ENCODE results near the gene OOSP1. TPM values are rescaled to one million over a fixed set of nuclear protein-coding genes. Genes with fewer than 3 reads are reported as not detected.

The OOSP1 gene
- total and polyA plus RNA-seq, 2 experiments from 2014 or later = 0.48 to 0.71 TPM

DNA sequence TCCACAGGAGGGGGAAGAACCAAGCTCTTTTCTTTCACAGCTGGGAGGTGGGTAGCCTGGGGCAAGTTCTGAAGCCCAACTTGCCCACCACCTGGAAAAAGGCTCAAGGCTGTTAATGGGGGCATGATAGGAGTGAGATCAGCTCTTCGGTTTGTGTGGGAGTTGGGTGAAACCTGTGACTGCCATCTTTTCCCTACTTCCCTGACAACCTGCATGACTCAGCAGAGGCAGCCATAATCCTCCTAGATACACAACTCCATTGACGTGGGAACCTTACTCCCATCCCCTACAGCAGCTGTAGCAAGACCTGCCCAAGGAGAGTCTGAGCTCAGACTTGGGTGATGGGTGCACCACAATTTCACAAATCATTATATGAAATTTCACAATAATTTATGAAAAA lies 65.5 kb downstream of the OOSP1 start:
- DNase-seq (ENCODE audit: low read depth in 1 of 2, low spot score in 1 of 2) = no peak
- TF ChIP-seq, protein P1, sequence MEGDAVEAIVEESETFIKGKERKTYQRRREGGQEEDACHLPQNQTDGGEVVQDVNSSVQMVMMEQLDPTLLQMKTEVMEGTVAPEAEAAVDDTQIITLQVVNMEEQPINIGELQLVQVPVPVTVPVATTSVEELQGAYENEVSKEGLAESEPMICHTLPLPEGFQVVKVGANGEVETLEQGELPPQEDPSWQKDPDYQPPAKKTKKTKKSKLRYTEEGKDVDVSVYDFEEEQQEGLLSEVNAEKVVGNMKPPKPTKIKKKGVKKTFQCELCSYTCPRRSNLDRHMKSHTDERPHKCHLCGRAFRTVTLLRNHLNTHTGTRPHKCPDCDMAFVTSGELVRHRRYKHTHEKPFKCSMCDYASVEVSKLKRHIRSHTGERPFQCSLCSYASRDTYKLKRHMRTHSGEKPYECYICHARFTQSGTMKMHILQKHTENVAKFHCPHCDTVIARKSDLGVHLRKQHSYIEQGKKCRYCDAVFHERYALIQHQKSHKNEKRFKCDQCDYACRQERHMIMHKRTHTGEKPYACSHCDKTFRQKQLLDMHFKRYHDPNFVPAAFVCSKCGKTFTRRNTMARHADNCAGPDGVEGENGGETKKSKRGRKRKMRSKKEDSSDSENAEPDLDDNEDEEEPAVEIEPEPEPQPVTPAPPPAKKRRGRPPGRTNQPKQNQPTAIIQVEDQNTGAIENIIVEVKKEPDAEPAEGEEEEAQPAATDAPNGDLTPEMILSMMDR (IDR thresholded peaks at IDR 0.05; ENCODE audit: low read depth, low read length) = no peak
- Histone ChIP-seq H3K27me3 (no peaks in the 10 kb centered on the region), H3K27ac (no peak overlapping the region), H3K4me3 (no peak overlapping the region), H3K9me3 (ENCODE audit: low read depth) (no peaks in the 10 kb centered on the region), H3K36me3 (no peaks in the 10 kb centered on the region), H3K4me1 (ENCODE audit: low read depth) (no peaks in the 10 kb centered on the region)

DNA sequence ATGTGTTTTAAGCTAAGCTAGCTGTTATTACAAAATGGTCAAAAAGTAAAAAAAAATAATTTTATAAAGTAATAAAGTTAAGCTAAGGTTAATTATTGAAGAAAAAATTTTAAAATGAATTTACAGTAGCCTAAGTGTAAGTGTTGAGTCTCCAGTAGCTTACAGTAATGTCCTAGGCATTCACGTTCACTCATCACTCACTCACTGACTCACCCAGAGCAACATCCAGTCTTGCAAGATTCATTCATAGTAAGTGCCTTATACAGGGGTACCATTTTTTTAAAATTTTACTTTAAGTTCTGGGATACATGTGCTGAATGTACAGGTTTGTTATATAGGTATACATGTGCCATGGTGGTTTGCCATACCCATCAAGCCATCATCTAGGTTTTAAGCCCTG lies 67.1 kb downstream of the OOSP1 start:
- H3K9me3 ChIP-seq (ENCODE audit: low read depth) = no peaks in the 10 kb centered on the region
- no peaks in the 10 kb centered on the region for H3K27me3 ChIP-seq
- no peaks in the 10 kb centered on the region for H3K36me3 ChIP-seq
- no peak overlapping the region for H3K27ac ChIP-seq
- H3K4me3 ChIP-seq = no peak overlapping the region
- no peak for DNase-seq (ENCODE audit: low read depth in 1 of 2, low spot score in 1 of 2)
- no peaks in the 10 kb centered on the region for H3K4me1 ChIP-seq (ENCODE audit: low read depth)
- TF ChIP-seq, protein P1 (IDR thresholded peaks at IDR 0.05; ENCODE audit: low read depth, low read length) = no peak

Other genes starting within 250 kb of the OOSP1 start
- not detected in 2 replicates for gene OR10V1, start 224.6 kb upstream of the OOSP1 start, total RNA-seq
- not detected in 2 replicates for gene OR10V1, start 224.6 kb upstream of the OOSP1 start, polyA plus RNA-seq
- gene STX3, start 183.1 kb upstream of the OOSP1 start, total RNA-seq = 32.5 and 42.3 TPM in 2 replicates
- 21.7 and 27.8 TPM in 2 replicates for gene STX3, start 183.1 kb upstream of the OOSP1 start, polyA plus RNA-seq
- gene MRPL16, start 127.7 kb upstream of the OOSP1 start, total RNA-seq = 73.1 and 73.8 TPM in 2 replicates
- 93.7 and 101 TPM in 2 replicates for gene MRPL16, start 127.7 kb upstream of the OOSP1 start, polyA plus RNA-seq
- 0.69 TPM in 1 of 2 replicates, not detected in the other for gene CBLIF, start 92.9 kb upstream of the OOSP1 start, total RNA-seq
- gene CBLIF, start 92.9 kb upstream of the OOSP1 start, polyA plus RNA-seq = not detected in 2 replicates
- not detected in 2 replicates for gene TCN1, start 71.9 kb upstream of the OOSP1 start, total RNA-seq
- gene TCN1, start 71.9 kb upstream of the OOSP1 start, polyA plus RNA-seq = not detected in 2 replicates
- gene OOSP3, start 59.6 kb upstream of the OOSP1 start, total RNA-seq = not detected in 2 replicates
- not detected in 2 replicates for gene OOSP3, start 59.6 kb upstream of the OOSP1 start, polyA plus RNA-seq
- gene OOSP4A, start 25.6 kb downstream of the OOSP1 start, total RNA-seq = not detected in 2 replicates
- gene OOSP4A, start 25.6 kb downstream of the OOSP1 start, polyA plus RNA-seq = not detected in 2 replicates
- not detected in 2 replicates for gene OOSP4B, start 78.7 kb downstream of the OOSP1 start, total RNA-seq
- gene OOSP4B, start 78.7 kb downstream of the OOSP1 start, polyA plus RNA-seq = not detected in 2 replicates
- not detected in 2 replicates for gene OOSP2, start 102.0 kb downstream of the OOSP1 start, total RNA-seq
- not detected in 2 replicates for gene OOSP2, start 102.0 kb downstream of the OOSP1 start, polyA plus RNA-seq
- gene MS4A3, start 118.2 kb downstream of the OOSP1 start, total RNA-seq = not detected in 2 replicates
- not detected in 2 replicates for gene MS4A3, start 118.2 kb downstream of the OOSP1 start, polyA plus RNA-seq
- not detected in 2 replicates for gene MS4A2, start 150.2 kb downstream of the OOSP1 start, total RNA-seq
- not detected in 2 replicates for gene MS4A2, start 150.2 kb downstream of the OOSP1 start, polyA plus RNA-seq
- gene MS4A6A, start 244.7 kb downstream of the OOSP1 start, total RNA-seq = 0.83 TPM in 1 of 2 replicates, not detected in the other
- not detected in 2 replicates for gene MS4A6A, start 244.7 kb downstream of the OOSP1 start, polyA plus RNA-seq

All from cardiac muscle cell (in vitro differentiated cells and primary cell).